ENCODE measurements around the gene LGALS8. TPM values are rescaled to one million over a fixed set of nuclear protein-coding genes. Genes with fewer than 3 reads are reported as not detected.

LGALS8 gene
- 100 to 1,000 TPM in 1 of 4 donors, 10 to 100 TPM in 3; 45.7 to 112 (median 61.5) TPM for total RNA-seq

DNA sequence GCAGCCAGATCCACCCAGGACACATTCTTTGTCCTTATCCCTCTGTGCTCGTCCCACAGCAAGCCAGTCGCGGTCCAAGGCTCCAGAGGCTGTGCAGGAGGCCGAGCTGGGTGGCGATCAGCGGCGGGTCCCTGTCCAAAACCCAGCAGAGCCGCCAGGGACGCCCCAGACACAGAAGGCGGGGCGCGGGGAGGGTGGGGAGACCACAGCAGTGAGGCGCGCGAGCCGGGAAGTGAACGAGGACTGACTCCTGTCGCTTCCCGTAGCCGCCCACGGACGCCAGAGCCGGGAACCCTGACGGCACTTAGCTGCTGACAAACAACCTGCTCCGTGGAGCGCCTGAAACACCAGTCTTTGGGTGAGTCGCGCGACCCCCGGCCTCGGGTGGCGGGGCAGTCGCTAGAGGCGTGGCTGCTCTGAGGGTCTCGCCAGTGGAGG is at the start of gene LGALS8:
LGALS8 (plus strand) TSS at position 279 of the 438 bp plus-strand sequence. CDS start 2,089 bp downstream, outside the sequence.
- DNase-seq, result peak; percentile 84 to 85
- Histone ChIP-seq H3K4me1 (peaks cover 0 to 6% of the 10 kb centered on the region in 2 donors), H3K4me3 (peak within 1 kb of the TSS; percentile 84), H3K27me3 (no peaks in the 10 kb centered on the region), H3K27ac (peak within 1 kb of the TSS; percentile 87 to 91), H3K9me3 (no peaks in the 10 kb centered on the region), H3K36me3 (no peaks in the 10 kb centered on the region)
- TF ChIP-seq, protein P1, sequence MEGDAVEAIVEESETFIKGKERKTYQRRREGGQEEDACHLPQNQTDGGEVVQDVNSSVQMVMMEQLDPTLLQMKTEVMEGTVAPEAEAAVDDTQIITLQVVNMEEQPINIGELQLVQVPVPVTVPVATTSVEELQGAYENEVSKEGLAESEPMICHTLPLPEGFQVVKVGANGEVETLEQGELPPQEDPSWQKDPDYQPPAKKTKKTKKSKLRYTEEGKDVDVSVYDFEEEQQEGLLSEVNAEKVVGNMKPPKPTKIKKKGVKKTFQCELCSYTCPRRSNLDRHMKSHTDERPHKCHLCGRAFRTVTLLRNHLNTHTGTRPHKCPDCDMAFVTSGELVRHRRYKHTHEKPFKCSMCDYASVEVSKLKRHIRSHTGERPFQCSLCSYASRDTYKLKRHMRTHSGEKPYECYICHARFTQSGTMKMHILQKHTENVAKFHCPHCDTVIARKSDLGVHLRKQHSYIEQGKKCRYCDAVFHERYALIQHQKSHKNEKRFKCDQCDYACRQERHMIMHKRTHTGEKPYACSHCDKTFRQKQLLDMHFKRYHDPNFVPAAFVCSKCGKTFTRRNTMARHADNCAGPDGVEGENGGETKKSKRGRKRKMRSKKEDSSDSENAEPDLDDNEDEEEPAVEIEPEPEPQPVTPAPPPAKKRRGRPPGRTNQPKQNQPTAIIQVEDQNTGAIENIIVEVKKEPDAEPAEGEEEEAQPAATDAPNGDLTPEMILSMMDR (IDR thresholded peaks at IDR 0.05), result peak in 1 of 4 experiments; percentile 5
- peak in 1 of 2 donors; percentile 35 for TF ChIP-seq POLR2A (IDR thresholded peaks at IDR 0.05)
- intact Hi-C loops (cut with DNase I; ENCODE audit: low total_unique reads), result no loop called here

GRCh38 chr1:236476019-236476418 is 47.8 kb upstream of the LGALS8 start:
- no peaks in the 10 kb centered on the region for H3K36me3 ChIP-seq
- peaks cover 0 to 6% of the 10 kb centered on the region in 2 donors for H3K4me1 ChIP-seq
- H3K4me3 ChIP-seq, result no peak overlapping the region
- H3K27ac ChIP-seq, result no peak overlapping the region
- no peaks in the 10 kb centered on the region for H3K9me3 ChIP-seq
- TF ChIP-seq, protein P1 (IDR thresholded peaks at IDR 0.05), result no peak
- no peak for TF ChIP-seq POLR2A (IDR thresholded peaks at IDR 0.05)
- H3K27me3 ChIP-seq, result peaks cover 0 to 3% of the 10 kb centered on the region in 2 donors
- intact Hi-C loops (cut with DNase I; ENCODE audit: low total_unique reads), result no loop called here
- DNase-seq, result no peak

GRCh38 chr1:236480758-236481436 is 42.9 kb upstream of the LGALS8 start:
- Histone ChIP-seq H3K9me3 (no peaks in the 10 kb centered on the region), H3K4me3 (no peak overlapping the region), H3K27me3 (peaks cover 0 to 3% of the 10 kb centered on the region in 2 donors), H3K36me3 (no peaks in the 10 kb centered on the region), H3K27ac (no peak overlapping the region), H3K4me1 (no peaks in the 10 kb centered on the region)
- TF ChIP-seq POLR2A (IDR thresholded peaks at IDR 0.05), result no peak
- TF ChIP-seq, protein P1 (IDR thresholded peaks at IDR 0.05), result no peak
- intact Hi-C loops (cut with DNase I; ENCODE audit: low total_unique reads), result no loop called here
- DNase-seq, result no peak

GRCh38 chr1:236484310-236484971 is 39.3 kb upstream of the LGALS8 start:
- H3K4me1 ChIP-seq, result no peaks in the 10 kb centered on the region
- H3K9me3 ChIP-seq, result no peaks in the 10 kb centered on the region
- H3K27ac ChIP-seq, result no peak overlapping the region
- no peaks in the 10 kb centered on the region for H3K36me3 ChIP-seq
- H3K27me3 ChIP-seq, result no peaks in the 10 kb centered on the region
- TF ChIP-seq, protein P1 (IDR thresholded peaks at IDR 0.05), result no peak
- TF ChIP-seq POLR2A (IDR thresholded peaks at IDR 0.05), result no peak
- H3K4me3 ChIP-seq, result no peak overlapping the region
- no peak for DNase-seq
- intact Hi-C loops (cut with DNase I; ENCODE audit: low total_unique reads), result no loop called here
